Keratinocyte (primary cell): ENCODE data around the gene SMO. TPM values are rescaled to one million over a fixed set of nuclear protein-coding genes. Genes with fewer than 3 reads are reported as not detected.

Experiments used
- DNase-seq: peaks from one replicate; pipeline ENCODE4 v3.0.0-alpha.2; 2011; ENCODE audit warnings: low read depth, missing footprints, low spot score
- FAIRE-seq: peaks from 2 replicates; lab custom pipeline; 2011; peaks lifted over from hg19 to GRCh38; lab: Jason Lieb, UNC
- H2AFZ ChIP-seq: 2 replicates; pipeline ENCODE4 v1.6.0; 2012; ENCODE audit warnings: low read length, control low read depth, inconsistent platforms; ENCODE audit not compliant: control insufficient read depth
- H3K27ac ChIP-seq: 2 replicates; pipeline ENCODE4 v1.5.1; 2011; ENCODE audit warnings: low read length; ENCODE audit not compliant: control insufficient read depth, insufficient read depth
- H3K27me3 ChIP-seq: 3 replicates; pipeline ENCODE4 v1.6.0; 2011; ENCODE audit warnings: low read length; ENCODE audit not compliant: control insufficient read depth, insufficient read depth; ENCODE audit errors: extremely low read depth
- H3K36me3 ChIP-seq, 2 experiments: 2 replicates in 1 of 2; 3 replicates in 1 of 2; pipeline ENCODE4 v1.5.1; 2011; ENCODE audit warnings: low read length in 2 of 2, mild to moderate bottlenecking in 1 of 2; ENCODE audit not compliant: control insufficient read depth in 2 of 2, insufficient read depth in 2 of 2; ENCODE audit errors: extremely low read depth in 1 of 2
- H3K4me1 ChIP-seq: 3 replicates; pipeline ENCODE4 v1.5.1; 2011; ENCODE audit warnings: low read length; ENCODE audit not compliant: control insufficient read depth, insufficient read depth; ENCODE audit errors: extremely low read depth
- H3K4me2 ChIP-seq: 3 replicates; pipeline ENCODE4 v1.6.0; 2011; ENCODE audit warnings: low read depth, low read length; ENCODE audit not compliant: control insufficient read depth, insufficient read depth; ENCODE audit errors: extremely low read depth
- H3K4me3 ChIP-seq, 3 experiments: fragments of 200-600 bp in 1 of 3; sonication (generic) in 1 of 3; 2 replicates in 2 of 3; 3 replicates in 1 of 3; pipeline ENCODE4 v1.5.1; 2011 to 2016; ENCODE audit warnings: low read length in 3 of 3, mild to moderate bottlenecking in 3 of 3, control low read depth in 2 of 3, inconsistent platforms in 1 of 3, low read depth in 1 of 3, mixed read lengths in 1 of 3, mixed run types in 1 of 3, moderate library complexity in 1 of 3; ENCODE audit not compliant: control insufficient read depth in 2 of 3, insufficient read depth in 2 of 3; ENCODE audit errors: extremely low read depth in 1 of 3
- H3K79me2 ChIP-seq: 2 replicates; pipeline ENCODE4 v1.6.0; 2012; ENCODE audit warnings: low read length; ENCODE audit not compliant: control insufficient read depth, insufficient read depth
- H3K9ac ChIP-seq: 3 replicates; pipeline ENCODE4 v1.6.0; 2011; ENCODE audit warnings: low read length; ENCODE audit not compliant: control insufficient read depth, insufficient read depth; ENCODE audit errors: extremely low read depth
- H3K9me1 ChIP-seq: 3 replicates; pipeline ENCODE4 v1.6.0; 2011; ENCODE audit warnings: low read length; ENCODE audit not compliant: control insufficient read depth, insufficient read depth; ENCODE audit errors: extremely low read depth
- H3K9me3 ChIP-seq: 2 replicates; pipeline ENCODE4 v1.5.1; 2012; ENCODE audit warnings: low read depth, low read length; ENCODE audit not compliant: control insufficient read depth
- H4K20me1 ChIP-seq: 3 replicates; pipeline ENCODE4 v1.6.0; 2011; ENCODE audit warnings: low read length; ENCODE audit not compliant: control insufficient read depth, insufficient read depth; ENCODE audit errors: extremely low read depth
- CTCF ChIP-seq, 3 experiments: IDR thresholded peaks in 1 of 3; conservative IDR thresholded peaks in 1 of 3; optimal IDR thresholded peaks in 1 of 3; 2 replicates in 2 of 3; 3 replicates in 1 of 3; pipeline versions ENCODE3 to v1.5.1; 2011; ENCODE audit warnings: low read length in 3 of 3, mild to moderate bottlenecking in 3 of 3, moderate library complexity in 2 of 3, control low read depth in 1 of 3, inconsistent platforms in 1 of 3; ENCODE audit not compliant: insufficient read depth in 2 of 3; ENCODE audit errors: extremely low read depth in 1 of 3
- EZH2 ChIP-seq: IDR thresholded peaks from one replicate; pipeline ENCODE4 v1.6.1; 2012; ENCODE audit warnings: inconsistent platforms, mild to moderate bottlenecking, low read length, moderate library complexity
- dilution Hi-C: fragments of 300-500 bp; cut with MboI; formaldehyde crosslinking; loops from one replicate; pipeline ENCODE4 v1.7.0; 2020; ENCODE audit warnings: low sequenced_read_pairs; ENCODE audit not compliant: extremely low pct_ligation_motif_present
- polyA plus RNA-seq, 5 experiments: library from polyadenylated mRNA; depleted of rRNA in 3 of 5; stranded (reverse) in 3 of 5; stranded (forward) in 1 of 5; unstranded in 1 of 5; fragments of >200 nt; gene quantifications; 1 replicate in 1 of 5; 2 replicates in 3 of 5; 3 replicates in 1 of 5; pipeline versions ENCODE4 v1.2.1 to v1.2.3, GENCODE V29; 2011 to 2012; ENCODE audit warnings: missing spikeins in 2 of 5, low read depth in 1 of 5, low replicate concordance in 1 of 5

The SMO gene
- polyA plus RNA-seq, 1 donor (not counting 4 experiments of a cell fraction or from before 2014, with no cell fraction given), result 3.9 TPM

- Histone ChIP-seq H3K9me3 (no peaks in the 10 kb centered on the region), H2AFZ (peak within 1 kb of the TSS; percentile 99), H3K9ac (peak within 1 kb of the TSS; percentile 84), H3K79me2 (peaks cover 34% of the 10 kb centered on the region), H3K36me3 (no peaks in the 10 kb centered on the region), H3K4me2 (peak within 1 kb of the TSS; percentile 98), H3K9me1 (no peaks in the 10 kb centered on the region), H3K27ac (peak within 1 kb of the TSS; percentile 91), H3K27me3 (no peaks in the 10 kb centered on the region), H3K4me1 (peaks cover 36% of the 10 kb centered on the region), H4K20me1 (no peaks in the 10 kb centered on the region), H3K4me3 (peak within 1 kb of the TSS; percentile 73 to 82 (median 74))
- no peak for TF ChIP-seq EZH2
- no peak for TF ChIP-seq CTCF (optimal IDR thresholded peaks at IDR 0.05 in 1 of 3, IDR thresholded peaks at IDR 0.05 in 1 of 3, conservative IDR thresholded peaks at IDR 0.05 in 1 of 3; ENCODE audit: extremely low read depth in 1 of 3, insufficient read depth in 2 of 3, low read length in 3 of 3)
- DNase-seq (peak; percentile 73), FAIRE-seq (peak; percentile 72)
- dilution Hi-C loops, result no loop called here
Measured at GRCh38 chr7:129224251-129225205, 36.1 kb downstream of the SMO start, which contains the start of gene AHCYL2. Gene AHCYL2 (plus strand): TSS chr7:129225030.

GRCh38 chr7:129225206-129225930 is 36.9 kb downstream of the SMO start:
- Histone ChIP-seq H3K9ac (peak overlapping the region; percentile 77), H3K9me3 (no peaks in the 10 kb centered on the region), H4K20me1 (no peaks in the 10 kb centered on the region), H3K27me3 (no peaks in the 10 kb centered on the region), H3K4me2 (peak overlapping the region; percentile 81), H3K4me3 (peak overlapping the region; percentile 73 to 82 (median 74)), H3K79me2 (peaks cover 34% of the 10 kb centered on the region), H2AFZ (peak overlapping the region; percentile 95), H3K36me3 (no peaks in the 10 kb centered on the region), H3K27ac (peak overlapping the region; percentile 69), H3K4me1 (peaks cover 38% of the 10 kb centered on the region), H3K9me1 (no peaks in the 10 kb centered on the region)
- no peak for FAIRE-seq
- DNase-seq, result no peak
- no peak for TF ChIP-seq EZH2
- TF ChIP-seq CTCF (optimal IDR thresholded peaks at IDR 0.05 in 1 of 3, IDR thresholded peaks at IDR 0.05 in 1 of 3, conservative IDR thresholded peaks at IDR 0.05 in 1 of 3; ENCODE audit: extremely low read depth in 1 of 3, insufficient read depth in 2 of 3, low read length in 3 of 3), result no peak
- dilution Hi-C loops, result no loop called here
